A673 (cell line): ENCODE data around the gene NAAA. TPM values are rescaled to one million over a fixed set of nuclear protein-coding genes. Genes with fewer than 3 reads are reported as not detected.
"Not testable (repeated sequence)": the region's sequence is repeated elsewhere in the genome, so short reads cannot be mapped to it uniquely, and the experiment has no call there.

Experiments
- BruUV-seq: library from RNA; stranded (reverse); fragments of 400-500 nt; replicated peaks from 2 replicates; lab custom pipeline; 2021; lab: Mats Ljungman, UMichigan
- CTCF ChIA-PET: fragments of 300-600 bp; sonication (Branson Sonifier 250); formaldehyde crosslinking; loops from one replicate; lab custom pipeline; 2022; ENCODE audit warnings: antibody characterized with exemption; lab: Charles Lee
- POLR2A ChIA-PET: fragments of 300-600 bp; sonication (Branson Sonifier 250); formaldehyde crosslinking; loops from one replicate; lab custom pipeline; 2022; ENCODE audit warnings: antibody characterized with exemption; ENCODE audit not compliant: low non-redundant PET; lab: Charles Lee
- DNase-seq: peaks from one replicate; pipeline ENCODE4 v3.0.0-alpha.2; 2015; ENCODE audit warnings: low spot score
- H3K27ac ChIP-seq: fragments of 200-600 bp; sonication (generic); 2 replicates; pipeline ENCODE4 v1.5.1; 2016; ENCODE audit warnings: mixed run types, low read depth, mild to moderate bottlenecking, mixed read lengths, antibody characterized with exemption, low read length; ENCODE audit not compliant: poor library complexity, severe bottlenecking
- H3K27me3 ChIP-seq: fragments of 200-600 bp; sonication (generic); replicated peaks from 2 replicates; pipeline ENCODE4 v1.6.1; 2017; ENCODE audit warnings: mixed run types, low read depth, mild to moderate bottlenecking, mixed read lengths, antibody characterized with exemption, low read length; ENCODE audit not compliant: insufficient read depth, poor library complexity
- H3K36me3 ChIP-seq: fragments of 200-600 bp; sonication (generic); 2 replicates; pipeline ENCODE4 v1.6.1; 2016; ENCODE audit warnings: mixed run types, mild to moderate bottlenecking, mixed read lengths, antibody characterized with exemption, low read length; ENCODE audit not compliant: insufficient read depth, poor library complexity, severe bottlenecking
- H3K4me1 ChIP-seq: fragments of 200-600 bp; sonication (generic); 2 replicates; pipeline ENCODE4 v1.6.1; 2017; ENCODE audit warnings: mixed run types, mild to moderate bottlenecking, mixed read lengths, antibody characterized with exemption, low read length; ENCODE audit not compliant: insufficient read depth, poor library complexity, severe bottlenecking
- H3K4me3 ChIP-seq: fragments of 200-600 bp; sonication (generic); 2 replicates; pipeline ENCODE4 v1.5.1; 2016; ENCODE audit warnings: low read depth, mixed run types, mild to moderate bottlenecking, mixed read lengths, low read length; ENCODE audit not compliant: poor library complexity, severe bottlenecking
- H3K9me3 ChIP-seq: fragments of 200-600 bp; sonication (generic); 2 replicates; pipeline ENCODE4 v1.6.1; 2016; ENCODE audit warnings: mixed run types, low read depth, mild to moderate bottlenecking, mixed read lengths, antibody characterized with exemption, low read length; ENCODE audit not compliant: poor library complexity, severe bottlenecking
- CTCF ChIP-seq: fragments of 300-800, 200-600 bp; sonication (generic); conservative IDR thresholded peaks from 2 replicates; pipeline ENCODE4 v1.5.1; 2017; ENCODE audit warnings: low read depth, mild to moderate bottlenecking, antibody characterized with exemption, low read length, moderate library complexity, mixed read lengths
- EZH2 ChIP-seq: fragments of 200-600 bp; sonication (generic); IDR thresholded peaks from 2 replicates; pipeline ENCODE4 v1.6.1; 2017; ENCODE audit warnings: borderline replicate concordance, low read depth, mild to moderate bottlenecking, mixed read lengths, antibody characterized with exemption, low read length; ENCODE audit not compliant: poor library complexity, severe bottlenecking
- intact Hi-C: fragments of 100-400 bp; cut with micrococcal nuclease; formaldehyde crosslinking; loops from one replicate; pipeline ENCODE4 v1.10.0; 2022; ENCODE audit not compliant: unreplicated experiment
- total RNA-seq: library from RNA; stranded (reverse); gene quantifications from 2 replicates; pipeline ENCODE4 v1.2.3, GENCODE V29; 2021

NAAA gene
- total RNA-seq, 1 experiment from 2014 or later = 4.7 TPM

GRCh38 chr4:75968084-75968483 is 27.3 kb upstream of the NAAA start:
- DNase-seq = no peak
- intact Hi-C loops = no loop called here
- H3K9me3 ChIP-seq = no peaks in the 10 kb centered on the region
- no peak overlapping the region for H3K27ac ChIP-seq
- BruUV-seq = no TSS peak
- no peak overlapping the region for H3K4me3 ChIP-seq
- H3K36me3 ChIP-seq = peaks cover 22% of the 10 kb centered on the region
- no peaks in the 10 kb centered on the region for H3K27me3 ChIP-seq
- POLR2A ChIA-PET = no interaction called here
- no peak for TF ChIP-seq EZH2
- no peak for TF ChIP-seq CTCF
- CTCF ChIA-PET = interaction anchor here (0.5 kb wide), 1 partner anchor 416 kb away, joined by 8 read pairs; no protein-coding TSS in a partner anchor
- no peaks in the 10 kb centered on the region for H3K4me1 ChIP-seq

- no TSS peak for BruUV-seq
- Histone ChIP-seq H3K9me3 (no peaks in the 10 kb centered on the region), H3K4me3 (no peak overlapping the region), H3K27me3 (no peaks in the 10 kb centered on the region), H3K27ac (no peak overlapping the region), H3K36me3 (peaks cover 7% of the 10 kb centered on the region), H3K4me1 (no peaks in the 10 kb centered on the region)
- TF ChIP-seq CTCF = no peak
- TF ChIP-seq EZH2 = no peak
- ChIA-PET CTCF (no interaction called here), POLR2A (no interaction called here)
- no peak for DNase-seq
- intact Hi-C loops = no loop called here
Observed at GRCh38 chr4:75963558-75963957, 22.7 kb upstream of the NAAA start.

- H3K27ac ChIP-seq, H3K4me3 ChIP-seq, intact Hi-C loops, CTCF ChIA-PET, POLR2A ChIA-PET, DNase-seq, H3K4me1 ChIP-seq, BruUV-seq, H3K9me3 ChIP-seq, H3K27me3 ChIP-seq: not testable (repeated sequence)
- peaks cover 10% of the 10 kb centered on the region for H3K36me3 ChIP-seq
Observed at GRCh38 chr4:75962072-75962471, 21.3 kb upstream of the NAAA start.

- DNase-seq, H3K27ac ChIP-seq, H3K27me3 ChIP-seq, CTCF ChIA-PET, H3K4me1 ChIP-seq, H3K4me3 ChIP-seq, intact Hi-C loops, POLR2A ChIA-PET, BruUV-seq, H3K9me3 ChIP-seq: not testable (repeated sequence)
- peaks cover 12% of the 10 kb centered on the region for H3K36me3 ChIP-seq
Observed at GRCh38 chr4:75958546-75958945, 17.7 kb upstream of the NAAA start.

- H3K4me1 ChIP-seq, CTCF ChIA-PET, DNase-seq, POLR2A ChIA-PET, H3K4me3 ChIP-seq, H3K9me3 ChIP-seq, BruUV-seq, intact Hi-C loops, H3K27ac ChIP-seq, H3K27me3 ChIP-seq: not testable (repeated sequence)
- peaks cover 19% of the 10 kb centered on the region for H3K36me3 ChIP-seq
Observed at GRCh38 chr4:75954811-75955210, 14.0 kb upstream of the NAAA start.
